Skeletal muscle satellite cell (primary cell): Measurements from ENCODE around the gene STK32C.

ENCODE experiments used
- H3K27me3 ChIP-seq: 2 replicates; pipeline ENCODE4 v1.7.0; 2013; ENCODE audit warnings: low read length; ENCODE audit not compliant: control insufficient read depth, insufficient read depth
- H3K36me3 ChIP-seq: 2 replicates; pipeline ENCODE4 v1.7.0; 2013; ENCODE audit warnings: mild to moderate bottlenecking, control low read depth, low read length; ENCODE audit not compliant: insufficient read depth
- H3K4me1 ChIP-seq: 2 replicates; pipeline ENCODE4 v1.7.0; 2013; ENCODE audit warnings: low read length; ENCODE audit not compliant: control insufficient read depth, insufficient read depth
- H3K4me2 ChIP-seq: 2 replicates; pipeline ENCODE4 v1.7.0; 2013; ENCODE audit warnings: mild to moderate bottlenecking, low read length
- H3K4me3 ChIP-seq: 2 replicates; pipeline ENCODE4 v1.7.0; 2013; ENCODE audit warnings: low read length
- H3K9ac ChIP-seq: 2 replicates; pipeline ENCODE4 v1.7.0; 2013; ENCODE audit warnings: mild to moderate bottlenecking, low read depth, low read length, moderate library complexity
- H3K9me3 ChIP-seq: replicated peaks from 2 replicates; pipeline ENCODE4 v1.7.0; 2013; ENCODE audit warnings: mild to moderate bottlenecking, control low read depth, low read length

STK32C gene

GRCh38 chr10:132336919-132337407 is 29.2 kb upstream of the STK32C start:
- H3K4me3 ChIP-seq: no peak overlapping the region
- H3K4me1 ChIP-seq: peaks cover 6% of the 10 kb centered on the region
- H3K36me3 ChIP-seq: peaks cover 7% of the 10 kb centered on the region
- no peaks in the 10 kb centered on the region for H3K9me3 ChIP-seq
- H3K9ac ChIP-seq: no peak overlapping the region
- H3K4me2 ChIP-seq: no peak overlapping the region
- no peaks in the 10 kb centered on the region for H3K27me3 ChIP-seq

GRCh38 chr10:132336064-132336746 is 28.5 kb upstream of the STK32C start:
- Histone ChIP-seq H3K36me3 (peaks cover 7% of the 10 kb centered on the region), H3K27me3 (no peaks in the 10 kb centered on the region), H3K9ac (no peak overlapping the region), H3K9me3 (no peaks in the 10 kb centered on the region), H3K4me1 (peaks cover 6% of the 10 kb centered on the region), H3K4me3 (no peak overlapping the region), H3K4me2 (no peak overlapping the region)

GRCh38 chr10:132335189-132336063 is 27.7 kb upstream of the STK32C start:
- no peaks in the 10 kb centered on the region for H3K9me3 ChIP-seq
- no peak overlapping the region for H3K4me2 ChIP-seq
- H3K4me1 ChIP-seq: peaks cover 6% of the 10 kb centered on the region
- no peak overlapping the region for H3K9ac ChIP-seq
- no peaks in the 10 kb centered on the region for H3K27me3 ChIP-seq
- H3K4me3 ChIP-seq: no peak overlapping the region
- peaks cover 7% of the 10 kb centered on the region for H3K36me3 ChIP-seq

- Histone ChIP-seq H3K9me3 (no peaks in the 10 kb centered on the region), H3K4me3 (no peak overlapping the region), H3K36me3 (peaks cover 7% of the 10 kb centered on the region), H3K9ac (no peak overlapping the region), H3K4me2 (no peak overlapping the region), H3K27me3 (no peaks in the 10 kb centered on the region), H3K4me1 (peaks cover 10% of the 10 kb centered on the region)
Observed at GRCh38 chr10:132334631-132335188, 27.0 kb upstream of the STK32C start.

- no peak overlapping the region for H3K4me3 ChIP-seq
- H3K4me1 ChIP-seq: peaks cover 22% of the 10 kb centered on the region
- no peaks in the 10 kb centered on the region for H3K27me3 ChIP-seq
- H3K9me3 ChIP-seq: no peaks in the 10 kb centered on the region
- no peak overlapping the region for H3K9ac ChIP-seq
- peak overlapping the region; percentile 97 for H3K4me2 ChIP-seq
- peaks cover 5% of the 10 kb centered on the region for H3K36me3 ChIP-seq
Observed at GRCh38 chr10:132333386-132333785, 25.6 kb upstream of the STK32C start.

- Histone ChIP-seq H3K9me3 (no peaks in the 10 kb centered on the region), H3K36me3 (peaks cover 5% of the 10 kb centered on the region), H3K4me3 (peak overlapping the region; percentile 94), H3K27me3 (no peaks in the 10 kb centered on the region), H3K4me2 (peak overlapping the region; percentile 97), H3K9ac (peak overlapping the region; percentile 88), H3K4me1 (peaks cover 25% of the 10 kb centered on the region)
Observed at GRCh38 chr10:132332433-132332754, 24.6 kb upstream of the STK32C start.

GRCh38 chr10:132331601-132332432 is 24.1 kb upstream of the STK32C start, which contains the start of gene LRRC27:
Gene LRRC27 (plus strand): TSS chr10:132332193. CDS start chr10:132333525, 1,332 bp downstream.
- H3K4me2 ChIP-seq: peak within 1 kb of the TSS; percentile 97
- peaks cover 3% of the 10 kb centered on the region for H3K36me3 ChIP-seq
- peak within 1 kb of the TSS; percentile 94 for H3K4me3 ChIP-seq
- peaks cover 28% of the 10 kb centered on the region for H3K4me1 ChIP-seq
- H3K9me3 ChIP-seq: no peaks in the 10 kb centered on the region
- no peaks in the 10 kb centered on the region for H3K27me3 ChIP-seq
- peak within 1 kb of the TSS; percentile 88 for H3K9ac ChIP-seq

GRCh38 chr10:132330486-132330833 is 22.7 kb upstream of the STK32C start:
- H3K36me3 ChIP-seq: peaks cover 6% of the 10 kb centered on the region
- H3K9me3 ChIP-seq: no peaks in the 10 kb centered on the region
- H3K4me1 ChIP-seq: peaks cover 37% of the 10 kb centered on the region
- H3K4me2 ChIP-seq: peak overlapping the region; percentile 81
- peak overlapping the region; percentile 87 for H3K9ac ChIP-seq
- H3K27me3 ChIP-seq: no peaks in the 10 kb centered on the region
- H3K4me3 ChIP-seq: peak overlapping the region; percentile 84

GRCh38 chr10:132329565-132330485 is 22.1 kb upstream of the STK32C start:
- Histone ChIP-seq H3K4me1 (peaks cover 37% of the 10 kb centered on the region), H3K4me3 (peak overlapping the region; percentile 84), H3K27me3 (no peaks in the 10 kb centered on the region), H3K9ac (peak overlapping the region; percentile 87), H3K4me2 (peak overlapping the region; percentile 81), H3K9me3 (no peaks in the 10 kb centered on the region), H3K36me3 (peaks cover 6% of the 10 kb centered on the region)

GRCh38 chr10:132328738-132329137 is 21.0 kb upstream of the STK32C start:
- H3K4me2 ChIP-seq: peak overlapping the region; percentile 81
- H3K4me3 ChIP-seq: peak overlapping the region; percentile 84
- peak overlapping the region; percentile 87 for H3K9ac ChIP-seq
- peaks cover 37% of the 10 kb centered on the region for H3K4me1 ChIP-seq
- peaks cover 12% of the 10 kb centered on the region for H3K36me3 ChIP-seq
- H3K27me3 ChIP-seq: no peaks in the 10 kb centered on the region
- H3K9me3 ChIP-seq: no peaks in the 10 kb centered on the region
